Subcutaneous adipose tissue (tissue), 4 donors: ENCODE results near the gene SLC38A11. TPM values are rescaled to one million over a fixed set of nuclear protein-coding genes. Genes with fewer than 3 reads are reported as not detected.

Experiments
- total RNA-seq, 4 donors: library from RNA; depleted of rRNA; stranded (reverse); fragments of >200 nt; gene quantifications; one replicate each; pipeline ENCODE4 v1.1.0, GENCODE V29; 2016
- TF ChIP-seq, protein P1 (sequence below): fragments of 450-650 bp; IDR thresholded peaks from one replicate; pipeline ENCODE4 v1.5.1; 2016; ENCODE audit warnings: low read depth, mild to moderate bottlenecking, control low read depth, antibody characterized with exemption, moderate library complexity

Gene SLC38A11
- total RNA-seq, 4 donors from 2014 or later, result 1.7 to 2.2 (median 2.2) TPM

GRCh38 chr2:164913011-164913410 lies 42.3 kb downstream of the SLC38A11 start:
- TF ChIP-seq, protein P1, sequence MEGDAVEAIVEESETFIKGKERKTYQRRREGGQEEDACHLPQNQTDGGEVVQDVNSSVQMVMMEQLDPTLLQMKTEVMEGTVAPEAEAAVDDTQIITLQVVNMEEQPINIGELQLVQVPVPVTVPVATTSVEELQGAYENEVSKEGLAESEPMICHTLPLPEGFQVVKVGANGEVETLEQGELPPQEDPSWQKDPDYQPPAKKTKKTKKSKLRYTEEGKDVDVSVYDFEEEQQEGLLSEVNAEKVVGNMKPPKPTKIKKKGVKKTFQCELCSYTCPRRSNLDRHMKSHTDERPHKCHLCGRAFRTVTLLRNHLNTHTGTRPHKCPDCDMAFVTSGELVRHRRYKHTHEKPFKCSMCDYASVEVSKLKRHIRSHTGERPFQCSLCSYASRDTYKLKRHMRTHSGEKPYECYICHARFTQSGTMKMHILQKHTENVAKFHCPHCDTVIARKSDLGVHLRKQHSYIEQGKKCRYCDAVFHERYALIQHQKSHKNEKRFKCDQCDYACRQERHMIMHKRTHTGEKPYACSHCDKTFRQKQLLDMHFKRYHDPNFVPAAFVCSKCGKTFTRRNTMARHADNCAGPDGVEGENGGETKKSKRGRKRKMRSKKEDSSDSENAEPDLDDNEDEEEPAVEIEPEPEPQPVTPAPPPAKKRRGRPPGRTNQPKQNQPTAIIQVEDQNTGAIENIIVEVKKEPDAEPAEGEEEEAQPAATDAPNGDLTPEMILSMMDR, result no peak

- TF ChIP-seq, protein P1, result no peak
These were observed 43.5 kb downstream of the SLC38A11 start for GRCh38 chr2:164911832-164912231.

GRCh38 chr2:164910101-164910899 lies 45.0 kb downstream of the SLC38A11 start:
- TF ChIP-seq, protein P1, result no peak

- TF ChIP-seq, protein P1, result no peak
These were observed 48.4 kb downstream of the SLC38A11 start for GRCh38 chr2:164906947-164907346.

DNA sequence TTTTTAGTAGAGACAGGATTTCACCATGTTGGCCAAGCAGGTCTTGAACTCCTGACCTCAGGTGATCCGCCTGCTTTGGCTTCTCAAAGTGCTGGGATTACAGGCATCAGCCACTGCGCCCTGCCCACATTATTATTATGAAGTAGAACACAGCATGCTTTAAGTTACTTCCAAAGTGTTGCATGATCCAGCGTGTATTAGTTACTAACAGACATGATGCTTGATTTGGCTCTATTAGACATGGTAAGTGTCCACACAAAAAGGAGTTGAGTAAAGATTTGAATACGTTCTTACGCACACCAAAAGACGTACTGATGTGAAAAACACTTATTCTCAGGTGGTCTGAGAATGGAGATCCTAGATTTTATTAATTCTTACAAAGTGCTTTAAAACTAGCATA lies 50.0 kb downstream of the SLC38A11 start:
- TF ChIP-seq, protein P1, result no peak

DNA sequence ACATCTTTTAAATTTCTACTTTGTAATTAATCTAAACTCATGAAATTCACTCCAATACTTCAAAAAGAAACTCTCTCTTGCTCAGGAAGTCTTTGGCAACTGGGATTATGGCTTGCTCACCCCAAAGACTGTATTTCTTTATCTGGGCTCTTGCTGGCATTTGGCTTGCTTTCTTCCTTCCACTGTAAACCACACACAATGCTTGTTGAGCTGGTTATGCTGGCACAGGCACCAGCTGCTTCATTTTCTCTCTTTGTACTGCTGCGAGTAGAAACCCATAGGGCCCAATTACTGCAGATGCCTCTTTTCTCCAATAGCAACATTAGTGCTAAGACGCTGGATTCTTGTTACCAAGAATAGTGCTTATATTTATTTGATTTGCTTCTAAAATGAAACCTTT lies 51.4 kb downstream of the SLC38A11 start:
- TF ChIP-seq, protein P1, result no peak

DNA sequence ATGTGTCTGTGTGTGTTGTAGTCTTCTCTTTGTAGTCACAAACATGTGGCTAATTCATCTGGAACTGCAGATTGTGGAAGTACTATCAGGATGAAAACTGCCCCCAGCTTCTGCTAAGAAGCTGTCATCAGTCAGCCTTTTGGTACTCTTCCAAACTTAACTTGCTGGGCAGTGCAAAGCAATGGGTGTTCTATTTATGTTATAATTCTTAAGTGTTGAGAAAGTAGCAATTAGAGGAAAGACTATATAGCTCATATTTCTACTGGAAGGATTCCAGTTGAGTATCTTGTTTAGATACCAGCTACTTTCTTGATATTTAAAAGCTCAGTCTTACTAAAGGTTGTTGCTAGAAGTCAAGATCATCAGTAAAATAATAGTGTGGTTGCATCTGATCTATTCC lies 52.1 kb downstream of the SLC38A11 start:
- TF ChIP-seq, protein P1, result no peak
